ENCODE measurements around the gene UCP1.

DNA sequence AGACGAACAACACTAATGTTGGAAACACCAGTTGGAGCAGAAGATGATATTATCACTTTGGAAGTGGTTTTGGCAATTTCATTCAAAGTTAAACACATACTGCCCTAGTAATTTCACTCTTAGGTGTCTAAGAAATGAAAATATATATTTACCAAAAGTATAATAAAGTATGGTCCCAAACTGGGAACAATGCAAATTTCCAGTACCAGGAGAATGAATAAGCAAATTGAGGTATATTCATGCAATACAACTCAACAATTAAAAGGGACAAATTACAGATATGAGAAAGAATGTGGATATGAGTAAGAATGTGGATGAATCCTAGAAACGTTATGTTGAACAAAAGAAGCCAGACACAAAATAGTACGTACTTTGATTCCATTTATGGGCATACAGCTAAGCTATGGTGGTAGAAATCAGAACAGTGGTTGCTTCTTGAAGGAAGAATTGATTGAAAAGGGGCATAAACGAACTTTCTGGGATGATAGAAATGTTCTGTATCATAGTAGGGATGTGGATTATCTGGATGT is 34.7 kb downstream of the UCP1 start:
- TF ChIP-seq, protein P1, sequence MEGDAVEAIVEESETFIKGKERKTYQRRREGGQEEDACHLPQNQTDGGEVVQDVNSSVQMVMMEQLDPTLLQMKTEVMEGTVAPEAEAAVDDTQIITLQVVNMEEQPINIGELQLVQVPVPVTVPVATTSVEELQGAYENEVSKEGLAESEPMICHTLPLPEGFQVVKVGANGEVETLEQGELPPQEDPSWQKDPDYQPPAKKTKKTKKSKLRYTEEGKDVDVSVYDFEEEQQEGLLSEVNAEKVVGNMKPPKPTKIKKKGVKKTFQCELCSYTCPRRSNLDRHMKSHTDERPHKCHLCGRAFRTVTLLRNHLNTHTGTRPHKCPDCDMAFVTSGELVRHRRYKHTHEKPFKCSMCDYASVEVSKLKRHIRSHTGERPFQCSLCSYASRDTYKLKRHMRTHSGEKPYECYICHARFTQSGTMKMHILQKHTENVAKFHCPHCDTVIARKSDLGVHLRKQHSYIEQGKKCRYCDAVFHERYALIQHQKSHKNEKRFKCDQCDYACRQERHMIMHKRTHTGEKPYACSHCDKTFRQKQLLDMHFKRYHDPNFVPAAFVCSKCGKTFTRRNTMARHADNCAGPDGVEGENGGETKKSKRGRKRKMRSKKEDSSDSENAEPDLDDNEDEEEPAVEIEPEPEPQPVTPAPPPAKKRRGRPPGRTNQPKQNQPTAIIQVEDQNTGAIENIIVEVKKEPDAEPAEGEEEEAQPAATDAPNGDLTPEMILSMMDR (IDR thresholded peaks at IDR 0.05), result no peak
- no peak for TF ChIP-seq POLR2A (IDR thresholded peaks at IDR 0.05)

All from thyroid gland (tissue), 4 donors.